SK-MEL-5 (cell line): Measurements from ENCODE around the gene DDX41. TPM values are rescaled to one million over a fixed set of nuclear protein-coding genes. Genes with fewer than 3 reads are reported as not detected.
"Not testable (repeated sequence)": the region's sequence is repeated elsewhere in the genome, so short reads cannot be mapped to it uniquely, and the experiment has no call there.

Experiments used
- DNase-seq: peaks from one replicate; pipeline ENCODE4 v3.0.0-alpha.2; 2016; ENCODE audit warnings: low read depth, low spot score
- in situ Hi-C: cut with HindIII; loops from 2 replicates; pipeline ENCODE4 v1.10.0; 2016; ENCODE audit warnings: low sequenced_read_pairs, high pct_unique_total_duplicates, low pct_unique_long_range_greater_than_20kb
- total RNA-seq: library from RNA; depleted of rRNA; stranded (reverse); fragments of >200 nt; shearing (Covaris generic); gene quantifications from 2 replicates; pipeline ENCODE4 v1.2.3, GENCODE V29; 2014

Gene DDX41
- total RNA-seq, 1 experiment from 2014 or later, result 145 TPM

- in situ Hi-C loops, result no loop called here
- DNase-seq, result no peak
Measured at GRCh38 chr5:177542816-177543465, 26.2 kb upstream of the DDX41 start.

- in situ Hi-C loops, result no loop called here
- DNase-seq, result no peak
Measured at GRCh38 chr5:177540438-177540837, 23.7 kb upstream of the DDX41 start.

GRCh38 chr5:177539411-177539810 lies 22.6 kb upstream of the DDX41 start:
- no peak for DNase-seq
- in situ Hi-C loops, result no loop called here

- in situ Hi-C loops, result no loop called here
- DNase-seq, result no peak
Measured at GRCh38 chr5:177538876-177539275, 22.1 kb upstream of the DDX41 start.

GRCh38 chr5:177537389-177538361 lies 20.9 kb upstream of the DDX41 start:
- in situ Hi-C loops, result no loop called here
- no peak for DNase-seq

- in situ Hi-C loops, result no loop called here
- no peak for DNase-seq
Measured at GRCh38 chr5:177536386-177536785, 19.6 kb upstream of the DDX41 start.

GRCh38 chr5:177535125-177535524 lies 18.4 kb upstream of the DDX41 start:
- no peak for DNase-seq
- in situ Hi-C loops, result no loop called here

- in situ Hi-C loops, DNase-seq: not testable (repeated sequence)
Measured at GRCh38 chr5:177534433-177534832, 17.7 kb upstream of the DDX41 start.

GRCh38 chr5:177531209-177531940 lies 14.6 kb upstream of the DDX41 start:
- DNase-seq, result no peak
- in situ Hi-C loops, result no loop called here

GRCh38 chr5:177530638-177531037 lies 13.9 kb upstream of the DDX41 start:
- in situ Hi-C loops, result no loop called here
- DNase-seq, result no peak

- in situ Hi-C loops, result no loop called here
- DNase-seq, result no peak
Measured at GRCh38 chr5:177529247-177530203, 12.8 kb upstream of the DDX41 start.

- in situ Hi-C loops, result no loop called here
- no peak for DNase-seq
Measured at GRCh38 chr5:177528631-177529030, 11.9 kb upstream of the DDX41 start.

- no peak for DNase-seq
- in situ Hi-C loops, result no loop called here
Measured at GRCh38 chr5:177527595-177527994, 10.8 kb upstream of the DDX41 start.

- in situ Hi-C loops, result no loop called here
- DNase-seq, result no peak
Measured at GRCh38 chr5:177526791-177527190, 10.0 kb upstream of the DDX41 start.

GRCh38 chr5:177526191-177526590 lies 9.4 kb upstream of the DDX41 start:
- no peak for DNase-seq
- in situ Hi-C loops, result no loop called here

- in situ Hi-C loops, result no loop called here
- DNase-seq, result no peak
Measured at GRCh38 chr5:177524941-177525655, 8.3 kb upstream of the DDX41 start.

- DNase-seq, result no peak
- in situ Hi-C loops, result no loop called here
Measured at GRCh38 chr5:177524539-177524900, 7.8 kb upstream of the DDX41 start.
